ENCODE measurements around the gene CDH8.

The CDH8 gene

DNA sequence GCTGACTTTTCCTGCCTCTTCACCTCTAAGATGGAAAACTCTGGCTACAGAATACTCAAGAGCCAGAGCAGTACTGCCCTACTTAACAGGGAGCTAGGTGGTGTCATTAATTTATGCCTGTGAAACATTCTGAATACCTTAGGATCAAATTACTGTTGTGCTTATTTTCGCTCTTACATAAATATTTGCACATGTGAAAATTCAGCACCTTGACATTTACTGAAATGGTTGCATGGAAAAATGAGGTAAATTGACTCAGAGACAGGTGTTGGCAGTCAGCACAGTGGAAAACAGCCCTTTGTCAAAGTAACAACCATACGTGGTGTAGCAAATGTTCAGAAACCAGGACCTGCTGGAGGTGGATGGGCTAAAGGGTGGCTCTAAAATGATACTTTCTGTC, 193.6 kb downstream of the CDH8 start:
- TF ChIP-seq TAF1 (IDR thresholded peaks at IDR 0.05; ENCODE audit: low read depth, low read length) (no peak), PAX5 (IDR thresholded peaks at IDR 0.05; ENCODE audit: insufficient read depth, low read length, severe bottlenecking) (no peak), POU2F2 (IDR thresholded peaks at IDR 0.05; ENCODE audit: low read depth, low read length) (no peak), POLR2A (IDR thresholded peaks at IDR 0.05; ENCODE audit: low read depth, low read length) (no peak), SPI1 (IDR thresholded peaks at IDR 0.05; ENCODE audit: low read depth, low read length) (no peak), POLR2AphosphoS5 (IDR thresholded peaks at IDR 0.05; ENCODE audit: low read depth, low read length) (no peak)
- FAIRE-seq (no peak), DNase-seq (ENCODE audit: insufficient read length, low spot score) (no peak)

GRCh38 chr16:61836804-61837393, 199.3 kb downstream of the CDH8 start:
- DNase-seq (ENCODE audit: insufficient read length, low spot score) (no peak), FAIRE-seq (no peak)
- no peak for TF ChIP-seq POU2F2 (IDR thresholded peaks at IDR 0.05; ENCODE audit: low read depth, low read length)
- TF ChIP-seq POLR2A (IDR thresholded peaks at IDR 0.05; ENCODE audit: low read depth, low read length), result no peak
- no peak for TF ChIP-seq TAF1 (IDR thresholded peaks at IDR 0.05; ENCODE audit: low read depth, low read length)
- TF ChIP-seq POLR2AphosphoS5 (IDR thresholded peaks at IDR 0.05; ENCODE audit: low read depth, low read length), result no peak
- TF ChIP-seq SPI1 (IDR thresholded peaks at IDR 0.05; ENCODE audit: low read depth, low read length), result no peak
- TF ChIP-seq PAX5 (IDR thresholded peaks at IDR 0.05; ENCODE audit: insufficient read depth, low read length, severe bottlenecking), result no peak

GRCh38 chr16:61834082-61834481, 202.2 kb downstream of the CDH8 start:
- DNase-seq (ENCODE audit: insufficient read length, low spot score) (no peak), FAIRE-seq (no peak)
- no peak for TF ChIP-seq PAX5 (IDR thresholded peaks at IDR 0.05; ENCODE audit: insufficient read depth, low read length, severe bottlenecking)

GRCh38 chr16:61831351-61831917, 204.8 kb downstream of the CDH8 start:
- FAIRE-seq (no peak), DNase-seq (ENCODE audit: insufficient read length, low spot score) (no peak)
- no peak for TF ChIP-seq POU2F2 (IDR thresholded peaks at IDR 0.05; ENCODE audit: low read depth, low read length)
- TF ChIP-seq POLR2A (IDR thresholded peaks at IDR 0.05; ENCODE audit: low read depth, low read length), result no peak
- no peak for TF ChIP-seq TAF1 (IDR thresholded peaks at IDR 0.05; ENCODE audit: low read depth, low read length)
- TF ChIP-seq SPI1 (IDR thresholded peaks at IDR 0.05; ENCODE audit: low read depth, low read length), result no peak
- no peak for TF ChIP-seq POLR2AphosphoS5 (IDR thresholded peaks at IDR 0.05; ENCODE audit: low read depth, low read length)
- TF ChIP-seq PAX5 (IDR thresholded peaks at IDR 0.05; ENCODE audit: insufficient read depth, low read length, severe bottlenecking), result no peak

- no peak for FAIRE-seq
- TF ChIP-seq TAF1 (IDR thresholded peaks at IDR 0.05; ENCODE audit: low read depth, low read length) (no peak), POU2F2 (IDR thresholded peaks at IDR 0.05; ENCODE audit: low read depth, low read length) (no peak), POLR2A (IDR thresholded peaks at IDR 0.05; ENCODE audit: low read depth, low read length) (no peak), SPI1 (IDR thresholded peaks at IDR 0.05; ENCODE audit: low read depth, low read length) (no peak), POLR2AphosphoS5 (IDR thresholded peaks at IDR 0.05; ENCODE audit: low read depth, low read length) (no peak), PAX5 (IDR thresholded peaks at IDR 0.05; ENCODE audit: insufficient read depth, low read length, severe bottlenecking) (no peak)
- DNase-seq (ENCODE audit: insufficient read length, low spot score), result no peak
These were observed 206.6 kb downstream of the CDH8 start for GRCh38 chr16:61829631-61830030.

DNA sequence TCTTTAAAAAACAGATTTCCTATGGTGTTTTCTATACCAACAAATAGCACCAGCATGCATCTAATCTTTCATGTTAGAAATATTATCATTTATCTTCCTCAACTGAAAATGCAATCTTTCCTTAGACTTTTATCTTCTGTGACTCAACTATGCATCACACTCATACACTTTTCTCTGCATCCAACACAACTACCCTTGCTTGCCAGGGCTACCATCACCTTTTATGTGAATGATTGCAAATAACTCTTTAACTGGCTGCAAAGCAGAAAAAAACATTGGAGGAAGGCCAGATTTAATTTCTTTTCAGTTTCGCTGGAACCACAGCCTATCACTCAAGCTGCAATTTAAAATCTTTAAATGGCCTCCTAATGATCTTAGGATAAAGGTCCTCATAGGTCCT, 212.9 kb downstream of the CDH8 start:
- TF ChIP-seq PAX5 (IDR thresholded peaks at IDR 0.05; ENCODE audit: insufficient read depth, low read length, severe bottlenecking), result no peak
- TF ChIP-seq POLR2A (IDR thresholded peaks at IDR 0.05; ENCODE audit: low read depth, low read length), result no peak
- TF ChIP-seq POLR2AphosphoS5 (IDR thresholded peaks at IDR 0.05; ENCODE audit: low read depth, low read length), result no peak
- TF ChIP-seq TAF1 (IDR thresholded peaks at IDR 0.05; ENCODE audit: low read depth, low read length), result no peak
- TF ChIP-seq POU2F2 (IDR thresholded peaks at IDR 0.05; ENCODE audit: low read depth, low read length), result no peak
- no peak for TF ChIP-seq SPI1 (IDR thresholded peaks at IDR 0.05; ENCODE audit: low read depth, low read length)
- FAIRE-seq, result no peak

GRCh38 chr16:61820820-61821219, 215.4 kb downstream of the CDH8 start:
- no peak for DNase-seq (ENCODE audit: insufficient read length, low spot score)
- TF ChIP-seq PAX5 (IDR thresholded peaks at IDR 0.05; ENCODE audit: insufficient read depth, low read length, severe bottlenecking) (no peak), SPI1 (IDR thresholded peaks at IDR 0.05; ENCODE audit: low read depth, low read length) (no peak), TAF1 (IDR thresholded peaks at IDR 0.05; ENCODE audit: low read depth, low read length) (no peak), POLR2A (IDR thresholded peaks at IDR 0.05; ENCODE audit: low read depth, low read length) (no peak), POU2F2 (IDR thresholded peaks at IDR 0.05; ENCODE audit: low read depth, low read length) (no peak), POLR2AphosphoS5 (IDR thresholded peaks at IDR 0.05; ENCODE audit: low read depth, low read length) (no peak)
- FAIRE-seq, result no peak

More for the DNA sequence above, 212.9 kb downstream of the CDH8 start:
- DNase-seq (ENCODE audit: insufficient read length, low spot score), result no peak

DNA sequence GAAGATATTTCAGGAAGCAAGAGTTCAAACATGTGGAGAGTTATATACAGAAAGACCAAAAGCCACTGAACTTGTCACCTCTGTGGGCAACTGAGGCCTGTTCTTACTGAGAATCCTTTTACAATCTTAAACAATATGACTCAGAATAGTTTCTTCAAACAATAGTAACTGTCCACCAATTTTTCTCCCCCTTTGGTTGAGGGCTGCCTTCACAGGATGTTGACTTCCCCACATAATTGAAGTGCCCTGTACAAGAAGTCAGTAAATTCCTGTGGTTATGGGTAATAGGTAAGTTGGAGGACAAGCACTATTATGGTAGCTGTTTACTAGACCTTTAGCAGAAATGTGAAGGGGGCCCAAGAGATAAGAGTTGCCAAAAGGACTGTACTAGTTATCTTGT, 215.8 kb downstream of the CDH8 start:
- no peak for DNase-seq (ENCODE audit: insufficient read length, low spot score)
- TF ChIP-seq PAX5 (IDR thresholded peaks at IDR 0.05; ENCODE audit: insufficient read depth, low read length, severe bottlenecking) (no peak), POLR2A (IDR thresholded peaks at IDR 0.05; ENCODE audit: low read depth, low read length) (no peak), SPI1 (IDR thresholded peaks at IDR 0.05; ENCODE audit: low read depth, low read length) (no peak), POU2F2 (IDR thresholded peaks at IDR 0.05; ENCODE audit: low read depth, low read length) (no peak), POLR2AphosphoS5 (IDR thresholded peaks at IDR 0.05; ENCODE audit: low read depth, low read length) (no peak), TAF1 (IDR thresholded peaks at IDR 0.05; ENCODE audit: low read depth, low read length) (no peak)

GRCh38 chr16:61818850-61819249, 217.4 kb downstream of the CDH8 start:
- FAIRE-seq (no peak), DNase-seq (ENCODE audit: insufficient read length, low spot score) (no peak)
- TF ChIP-seq PAX5 (IDR thresholded peaks at IDR 0.05; ENCODE audit: insufficient read depth, low read length, severe bottlenecking), result no peak
- no peak for TF ChIP-seq TAF1 (IDR thresholded peaks at IDR 0.05; ENCODE audit: low read depth, low read length)
- no peak for TF ChIP-seq POU2F2 (IDR thresholded peaks at IDR 0.05; ENCODE audit: low read depth, low read length)
- no peak for TF ChIP-seq POLR2A (IDR thresholded peaks at IDR 0.05; ENCODE audit: low read depth, low read length)

More for the DNA sequence above, 215.8 kb downstream of the CDH8 start:
- no peak for FAIRE-seq
